ENCODE measurements around the gene MYH4. TPM values are rescaled to one million over a fixed set of nuclear protein-coding genes. Genes with fewer than 3 reads are reported as not detected.

The MYH4 gene
- total and polyA plus RNA-seq, 2 of the 8 experiments (the other 6 are each of a cell fraction or from before 2014, with no cell fraction given) = not detected

GRCh38 chr17:10492004-10492403 is 22.6 kb upstream of the MYH4 start (continued):
- TF ChIP-seq FOSL1 (IDR thresholded peaks at IDR 0.05; ENCODE audit: insufficient read depth, low read depth, low read length) = no peak
- no peak for TF ChIP-seq CREB1 (IDR thresholded peaks at IDR 0.05)
- TF ChIP-seq SIX5 (IDR thresholded peaks at IDR 0.05; ENCODE audit: low read depth, low read length) = no peak
- no peak for TF ChIP-seq SUZ12 (IDR thresholded peaks at IDR 0.05; ENCODE audit: low read length)
- TF ChIP-seq CEBPB (IDR thresholded peaks at IDR 0.05; ENCODE audit: low read depth, low read length) = no peak
